Activated naive CD4-positive, alpha-beta T cell treated with anti-CD3 and anti-CD28 coated beads for 36 hours (primary cell): Measurements from ENCODE around the gene DHDDS. TPM values are rescaled to one million over a fixed set of nuclear protein-coding genes. Genes with fewer than 3 reads are reported as not detected.
"Not testable (repeated sequence)": the region's sequence is repeated elsewhere in the genome, so short reads cannot be mapped to it uniquely, and the experiment has no call there.

ENCODE experiments used
- CTCF ChIA-PET: fragments of 350-600 bp; sonication (Branson Sonifier 250); formaldehyde crosslinking; loops from one replicate; lab custom pipeline; 2021; ENCODE audit warnings: antibody characterized with exemption; lab: Charles Lee
- DNase-seq: peaks from one replicate; pipeline ENCODE4 v3.0.0-alpha.2; 2020
- H3K27ac Mint-ChIP-seq: one replicate; pipeline ENCODE4 v1.8.0; 2021; ENCODE audit warnings: mild to moderate bottlenecking, mixed read lengths
- H3K27me3 Mint-ChIP-seq: one replicate; pipeline ENCODE4 v1.8.0; 2021; ENCODE audit warnings: low read depth, mixed read lengths
- H3K36me3 Mint-ChIP-seq: one replicate; pipeline ENCODE4 v1.8.0; 2021; ENCODE audit warnings: low read depth, mixed read lengths
- H3K4me1 Mint-ChIP-seq: one replicate; pipeline ENCODE4 v1.8.0; 2021; ENCODE audit warnings: low read depth, mixed read lengths
- H3K4me3 Mint-ChIP-seq: one replicate; pipeline ENCODE4 v1.8.0; 2021; ENCODE audit warnings: mild to moderate bottlenecking, moderate library complexity, mixed read lengths
- H3K9me3 Mint-ChIP-seq: one replicate; pipeline ENCODE4 v1.8.0; 2021; ENCODE audit warnings: mixed read lengths
- intact Hi-C: fragments of 100-400 bp; cut with micrococcal nuclease; formaldehyde crosslinking; loops from one replicate; pipeline ENCODE4 v1.15.1; 2023
- total RNA-seq, 2 experiments: library from RNA; stranded (reverse); gene quantifications; one replicate each; pipeline ENCODE4 v1.2.3, GENCODE V29; 2021

Gene DHDDS, protein sequence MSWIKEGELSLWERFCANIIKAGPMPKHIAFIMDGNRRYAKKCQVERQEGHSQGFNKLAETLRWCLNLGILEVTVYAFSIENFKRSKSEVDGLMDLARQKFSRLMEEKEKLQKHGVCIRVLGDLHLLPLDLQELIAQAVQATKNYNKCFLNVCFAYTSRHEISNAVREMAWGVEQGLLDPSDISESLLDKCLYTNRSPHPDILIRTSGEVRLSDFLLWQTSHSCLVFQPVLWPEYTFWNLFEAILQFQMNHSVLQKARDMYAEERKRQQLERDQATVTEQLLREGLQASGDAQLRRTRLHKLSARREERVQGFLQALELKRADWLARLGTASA
- 10 to 100 TPM; 26.2 to 26.3 TPM for total RNA-seq

DNA sequence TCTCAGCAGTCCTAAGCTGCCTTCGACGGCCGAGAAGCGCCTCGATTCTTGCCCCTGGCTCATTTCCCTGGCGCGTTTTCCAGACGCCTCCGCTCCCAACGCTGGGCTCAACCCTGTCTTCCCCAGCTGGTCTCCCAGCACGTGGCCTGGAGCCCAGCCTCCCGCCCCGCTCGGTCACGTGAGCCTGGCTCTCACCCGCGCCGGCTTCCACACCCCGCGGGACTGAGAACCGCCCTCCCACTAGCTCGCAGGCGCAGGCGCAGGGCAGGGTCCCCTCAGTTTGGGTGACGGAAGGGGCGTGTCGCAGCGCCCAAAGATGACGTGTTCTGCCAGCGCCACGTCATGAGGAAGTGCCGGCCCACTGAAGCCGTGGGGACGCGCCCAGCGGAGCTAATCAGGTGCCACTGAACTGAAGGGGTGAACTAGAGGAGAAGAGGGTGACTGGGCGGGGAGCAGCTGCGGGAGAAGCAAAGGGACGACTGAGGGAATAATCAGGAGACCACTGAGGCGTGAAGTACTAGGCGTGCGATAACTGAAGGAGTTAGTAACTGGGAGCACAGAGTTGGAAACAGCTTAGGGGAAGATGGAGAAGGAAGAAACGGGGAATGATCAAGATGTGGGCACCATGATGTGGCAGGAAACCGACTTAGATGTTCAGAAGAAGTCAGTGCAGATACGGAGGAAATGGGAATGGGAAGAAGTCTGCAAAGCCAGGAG, at the start of gene DHDDS:
Gene DHDDS, plus strand, starts transcription at position 343 of the 717 bp plus-strand sequence. CDS start 625 bp downstream, outside the sequence.
- Mint-ChIP-seq H3K9me3 (no peaks in the 10 kb centered on the region), H3K36me3 (peaks cover 9% of the 10 kb centered on the region), H3K4me1 (peaks cover 26% of the 10 kb centered on the region), H3K27me3 (no peaks in the 10 kb centered on the region), H3K27ac (peak within 1 kb of the TSS; percentile 80), H3K4me3 (peak within 1 kb of the TSS; percentile 93)
- intact Hi-C loops, result loop anchor here (1.0 kb wide), 1 partner anchor 40 kb away; the partner anchor contains the start of gene HMGN2
- CTCF ChIA-PET, result interaction anchor here (0.7 to 5.6 kb wide), 5 partner anchors 15 to 403 kb away, joined by 3 to 29 read pairs (median 3); no protein-coding TSS in a partner anchor
- DNase-seq, result peak; percentile 99

DNA sequence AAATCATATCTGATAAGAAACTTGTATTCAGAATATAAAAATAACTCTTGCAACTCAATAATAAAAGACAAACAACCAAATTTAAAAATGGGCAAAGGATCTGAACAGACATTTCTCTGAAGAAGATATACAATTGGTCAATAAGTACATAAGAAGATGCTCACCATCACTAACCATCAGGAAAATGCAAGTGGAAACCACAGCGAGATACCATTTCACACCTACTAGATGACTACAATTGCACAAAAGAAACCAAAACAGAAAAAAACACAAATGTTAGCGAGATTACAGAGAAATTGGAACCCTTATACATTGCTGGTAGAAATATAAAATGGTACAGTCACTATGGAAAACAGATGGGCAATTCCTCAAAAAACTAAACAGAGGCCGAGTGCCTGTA, 48.0 kb upstream of the DHDDS start:
- Mint-ChIP-seq H3K4me3 (no peak overlapping the region), H3K27ac (no peak overlapping the region), H3K27me3 (no peaks in the 10 kb centered on the region), H3K9me3 (no peaks in the 10 kb centered on the region), H3K36me3 (no peaks in the 10 kb centered on the region), H3K4me1 (peaks cover 28% of the 10 kb centered on the region)
- DNase-seq, result no peak
- CTCF ChIA-PET, result interaction anchor here (0.6 kb wide), 1 partner anchor 20 kb away, joined by 4 read pairs; no protein-coding TSS in a partner anchor
- intact Hi-C loops, result no loop called here

DNA sequence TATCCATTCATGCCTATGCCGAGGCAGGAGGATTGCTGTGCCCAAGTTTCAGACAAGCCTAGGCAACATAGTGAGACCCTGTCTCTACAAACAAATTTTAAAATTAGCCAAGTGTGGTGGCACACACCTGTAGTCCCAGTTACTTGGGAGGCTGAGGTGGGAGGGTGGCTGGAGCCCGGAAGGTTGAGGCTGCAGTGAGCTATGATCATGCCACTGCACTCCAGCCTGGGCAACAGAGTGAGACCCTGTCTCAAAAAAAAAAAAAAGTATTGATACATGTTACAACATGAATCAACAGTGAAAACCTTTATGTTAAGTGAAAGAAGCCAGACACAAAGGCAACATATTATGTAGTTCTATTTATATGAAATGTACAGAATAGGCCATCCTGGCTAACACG, 47.1 kb upstream of the DHDDS start:
- DNase-seq, H3K27ac Mint-ChIP-seq, H3K9me3 Mint-ChIP-seq, intact Hi-C loops, H3K36me3 Mint-ChIP-seq, H3K27me3 Mint-ChIP-seq, H3K4me3 Mint-ChIP-seq: not testable (repeated sequence)
- peaks cover 26% of the 10 kb centered on the region for H3K4me1 Mint-ChIP-seq
- CTCF ChIA-PET, result interaction anchor here (0.6 kb wide), 1 partner anchor 35 kb away, joined by 4 read pairs; no protein-coding TSS in a partner anchor

DNA sequence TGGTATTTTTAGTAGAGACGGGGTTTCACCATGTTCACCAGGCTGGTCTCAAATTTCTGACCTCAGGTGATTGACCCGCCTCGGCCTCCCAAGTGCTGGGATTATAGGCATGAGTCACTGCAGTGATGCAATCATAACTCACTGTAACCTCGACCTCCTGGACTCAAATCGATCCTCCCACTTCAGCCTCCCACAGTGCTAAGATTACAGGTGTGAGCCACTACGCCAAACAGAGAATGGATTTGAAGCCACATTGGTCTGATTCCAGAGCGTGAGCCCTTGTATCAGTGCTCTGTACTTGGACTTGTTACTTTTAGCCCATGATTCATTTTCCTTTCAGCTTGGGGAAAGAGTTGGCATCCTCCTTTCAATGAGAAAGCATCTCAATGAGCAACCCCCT, 44.7 kb upstream of the DHDDS start:
- Mint-ChIP-seq H3K9me3 (no peaks in the 10 kb centered on the region), H3K27me3 (no peaks in the 10 kb centered on the region), H3K27ac (no peak overlapping the region), H3K4me3 (no peak overlapping the region), H3K4me1 (peaks cover 30% of the 10 kb centered on the region), H3K36me3 (no peaks in the 10 kb centered on the region)
- CTCF ChIA-PET, result interaction anchor here (1.1 kb wide), 1 partner anchor 9 kb away, joined by 3 read pairs; no protein-coding TSS in a partner anchor
- no peak for DNase-seq
- intact Hi-C loops, result no loop called here

DNA sequence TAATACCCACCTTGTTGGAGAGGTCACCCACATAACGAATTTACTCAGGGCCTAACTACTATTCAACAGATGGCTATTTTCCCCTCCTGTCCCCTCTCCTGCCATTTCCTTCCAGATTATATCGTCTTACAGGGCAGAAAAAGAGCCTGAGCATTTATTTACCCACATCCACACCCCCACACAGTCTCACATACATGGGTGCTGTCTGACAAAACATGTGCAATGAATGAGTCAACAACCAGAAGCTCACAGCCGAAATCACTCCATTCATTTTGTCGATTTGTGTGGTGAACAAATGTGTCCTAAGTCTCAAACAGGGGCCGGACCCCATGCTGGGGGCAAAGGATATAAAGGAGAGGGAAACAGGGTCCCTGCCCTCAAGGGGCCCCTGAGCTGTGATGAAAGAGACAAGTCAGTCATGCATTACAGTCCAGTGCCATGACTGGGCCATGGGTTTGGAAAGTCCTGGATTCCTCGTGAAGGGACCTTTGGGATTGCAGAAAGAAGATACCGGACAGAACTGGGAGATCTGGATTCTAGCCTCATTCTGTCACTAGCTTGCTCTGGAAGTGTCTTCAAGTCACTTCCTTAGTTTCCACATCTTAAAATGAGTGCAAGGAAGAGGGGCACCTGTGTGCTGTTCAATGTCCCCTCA, 43.2 kb upstream of the DHDDS start:
- Mint-ChIP-seq H3K4me3 (no peak overlapping the region), H3K27ac (no peak overlapping the region), H3K36me3 (no peaks in the 10 kb centered on the region), H3K4me1 (peaks cover 30% of the 10 kb centered on the region), H3K27me3 (no peaks in the 10 kb centered on the region), H3K9me3 (no peaks in the 10 kb centered on the region)
- no peak for DNase-seq
- intact Hi-C loops, result no loop called here
- CTCF ChIA-PET, result interaction anchor here (1.1 kb wide), 1 partner anchor 8 kb away, joined by 3 read pairs; no protein-coding TSS in a partner anchor

DNA sequence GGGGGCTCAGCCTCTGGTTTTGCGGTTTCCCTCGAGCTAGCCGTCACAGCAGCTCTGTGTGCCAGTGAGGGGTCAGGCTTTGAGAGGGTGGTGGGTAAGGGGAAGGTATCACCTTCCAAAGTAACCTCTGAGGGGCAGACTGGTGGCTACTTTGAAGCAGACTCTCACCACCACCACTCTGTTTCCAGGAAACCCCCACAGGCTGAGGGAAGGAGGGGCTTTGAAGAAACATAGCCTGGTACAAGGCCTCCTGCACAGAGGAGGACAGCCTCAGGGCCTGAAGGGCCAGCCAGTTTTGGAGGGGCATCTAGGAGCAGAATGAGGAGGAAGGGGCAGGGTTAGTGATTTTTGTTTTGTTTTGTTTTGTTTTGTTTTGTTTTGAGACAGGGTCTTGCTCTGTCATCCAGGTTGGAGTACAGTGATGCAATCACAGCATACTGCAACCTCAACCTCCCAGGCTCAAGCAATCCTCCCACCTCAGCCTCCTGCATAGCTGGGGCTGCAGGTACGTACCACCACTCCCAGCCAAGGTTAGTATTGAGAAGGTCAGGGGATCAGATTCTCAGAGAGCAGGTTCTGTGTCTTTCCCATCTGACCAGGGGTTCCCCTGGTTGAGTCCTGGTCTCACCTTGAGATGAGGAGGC, 42.4 kb upstream of the DHDDS start:
- DNase-seq, result no peak
- Mint-ChIP-seq H3K27ac (no peak overlapping the region), H3K4me1 (peaks cover 26% of the 10 kb centered on the region)

DNA sequence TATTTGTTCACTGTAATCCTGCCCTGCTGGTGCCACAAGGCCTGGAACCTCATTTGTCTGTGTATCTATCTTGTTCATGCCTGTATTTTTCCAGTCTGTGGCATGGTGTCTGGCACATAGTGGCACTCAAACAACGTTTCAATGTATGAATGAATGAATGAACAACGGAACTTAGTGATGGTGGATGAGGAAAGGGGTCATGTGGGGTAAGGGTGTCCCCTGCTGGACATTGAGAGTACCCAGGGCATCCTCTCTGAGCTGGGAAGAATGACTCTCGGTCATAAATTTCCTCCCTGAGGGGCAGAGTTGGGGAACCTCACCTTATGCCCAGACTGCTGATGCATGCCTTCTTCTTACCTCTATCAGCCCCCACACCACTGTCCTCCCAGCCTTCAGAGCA, 40.7 kb upstream of the DHDDS start:
- DNase-seq, result peak; percentile 59
- CTCF ChIA-PET, result interaction anchor here (0.6 to 2.3 kb wide), 7 partner anchors 16 to 222 kb away, joined by 3 to 8 read pairs (median 4); partner anchors contain the start of genes C1orf232 and ZNF593
- Mint-ChIP-seq H3K9me3 (no peaks in the 10 kb centered on the region), H3K4me3 (no peak overlapping the region), H3K27ac (no peak overlapping the region), H3K36me3 (no peaks in the 10 kb centered on the region), H3K27me3 (no peaks in the 10 kb centered on the region), H3K4me1 (peaks cover 19% of the 10 kb centered on the region)
- intact Hi-C loops, result loop anchor here (1.0 to 10.0 kb wide), 2 partner anchors 116 to 287 kb away; no protein-coding TSS in a partner anchor

More for the DNA sequence above, 42.4 kb upstream of the DHDDS start:
- CTCF ChIA-PET, result interaction anchor here (2.3 kb wide), 1 partner anchor 15 kb away, joined by 8 read pairs; no protein-coding TSS in a partner anchor
- intact Hi-C loops, result loop anchor here (10.0 kb wide), 1 partner anchor 285 kb away; no protein-coding TSS in a partner anchor
- no peaks in the 10 kb centered on the region for H3K9me3 Mint-ChIP-seq
- no peaks in the 10 kb centered on the region for H3K27me3 Mint-ChIP-seq
- no peak overlapping the region for H3K4me3 Mint-ChIP-seq
- H3K36me3 Mint-ChIP-seq, result no peaks in the 10 kb centered on the region

DNA sequence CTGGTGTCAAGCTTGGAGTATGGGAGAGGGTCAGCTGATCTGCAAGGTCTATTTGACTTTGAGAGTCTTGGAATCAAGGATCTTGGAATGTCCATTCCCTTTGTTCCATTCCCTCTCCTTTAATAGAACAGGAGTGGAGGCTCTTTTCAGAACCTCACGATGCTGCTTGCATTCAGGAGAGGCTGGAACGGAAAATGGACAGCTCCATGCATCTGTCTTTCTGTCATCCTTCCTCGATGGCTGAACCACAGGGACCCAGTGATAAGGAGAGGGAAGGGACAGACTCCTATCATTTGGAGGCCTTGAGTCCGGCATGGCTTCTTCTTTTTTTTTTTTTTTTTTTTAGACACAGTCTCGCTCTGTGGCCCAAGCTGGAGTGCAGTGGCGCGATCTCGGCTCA, 36.4 kb upstream of the DHDDS start:
- no peak overlapping the region for H3K4me3 Mint-ChIP-seq
- no peak overlapping the region for H3K27ac Mint-ChIP-seq
- DNase-seq, result no peak
- no peaks in the 10 kb centered on the region for H3K9me3 Mint-ChIP-seq
- no peaks in the 10 kb centered on the region for H3K27me3 Mint-ChIP-seq
- H3K4me1 Mint-ChIP-seq, result peaks cover 8% of the 10 kb centered on the region
- intact Hi-C loops, result loop anchor here (1.0 to 10.0 kb wide), 2 partner anchors 119 to 291 kb away; no protein-coding TSS in a partner anchor
- no peaks in the 10 kb centered on the region for H3K36me3 Mint-ChIP-seq
- CTCF ChIA-PET, result interaction anchor here (0.7 to 2.3 kb wide), 12 partner anchors 10 to 266 kb away, joined by 3 to 7 read pairs (median 3); partner anchors contain the start of gene CEP85

DNA sequence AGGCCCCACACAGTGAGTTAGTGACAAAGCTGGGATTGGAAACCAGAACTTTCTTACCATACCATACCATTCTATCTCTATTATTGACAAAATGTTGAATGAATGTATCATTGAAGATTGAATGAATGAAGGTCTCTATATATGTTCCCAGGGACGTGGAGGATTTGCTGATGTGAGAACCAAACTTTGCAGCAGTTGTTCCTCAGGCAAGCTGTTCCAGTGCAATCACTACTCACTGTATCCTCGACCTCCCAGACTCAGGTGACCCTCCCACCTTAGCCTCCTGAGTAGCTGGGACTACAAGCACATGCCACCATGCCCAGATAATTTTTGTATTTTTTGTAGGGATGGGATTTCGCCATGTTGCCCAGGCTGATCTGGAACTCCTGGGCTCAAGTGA, 33.1 kb upstream of the DHDDS start:
- no peaks in the 10 kb centered on the region for H3K36me3 Mint-ChIP-seq
- DNase-seq, result no peak
- CTCF ChIA-PET, result interaction anchor here (1.0 kb wide), 1 partner anchor 36 kb away, joined by 4 read pairs; no protein-coding TSS in a partner anchor
- peaks cover 3% of the 10 kb centered on the region for H3K4me1 Mint-ChIP-seq
- H3K27me3 Mint-ChIP-seq, result peaks cover 7% of the 10 kb centered on the region
- no peaks in the 10 kb centered on the region for H3K9me3 Mint-ChIP-seq
- no peak overlapping the region for H3K27ac Mint-ChIP-seq
- intact Hi-C loops, result loop anchor here (10.0 kb wide), 1 partner anchor 294 kb away; no protein-coding TSS in a partner anchor
- H3K4me3 Mint-ChIP-seq, result no peak overlapping the region

DNA sequence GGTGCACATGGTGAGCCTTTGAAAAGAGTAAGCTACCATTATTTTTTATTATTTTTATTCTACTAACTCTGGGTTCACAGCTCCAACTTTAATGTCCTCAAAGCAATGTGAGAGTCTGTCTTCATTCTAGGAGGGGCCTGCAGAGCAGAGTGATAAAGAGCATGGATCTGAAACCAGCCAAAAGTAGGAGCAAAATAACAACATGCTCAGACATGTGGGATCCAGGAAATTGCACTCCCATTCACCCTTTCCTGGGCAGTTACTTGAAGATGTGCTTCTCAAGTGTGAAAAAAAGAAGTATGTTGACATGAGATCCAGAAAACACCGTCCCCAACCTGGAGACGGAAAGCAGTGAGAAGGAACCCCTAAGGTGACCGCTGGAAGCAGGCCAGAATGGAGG, 30.2 kb upstream of the DHDDS start:
- Mint-ChIP-seq H3K4me3 (no peak overlapping the region), H3K4me1 (no peaks in the 10 kb centered on the region)
- intact Hi-C loops, result no loop called here

DNA sequence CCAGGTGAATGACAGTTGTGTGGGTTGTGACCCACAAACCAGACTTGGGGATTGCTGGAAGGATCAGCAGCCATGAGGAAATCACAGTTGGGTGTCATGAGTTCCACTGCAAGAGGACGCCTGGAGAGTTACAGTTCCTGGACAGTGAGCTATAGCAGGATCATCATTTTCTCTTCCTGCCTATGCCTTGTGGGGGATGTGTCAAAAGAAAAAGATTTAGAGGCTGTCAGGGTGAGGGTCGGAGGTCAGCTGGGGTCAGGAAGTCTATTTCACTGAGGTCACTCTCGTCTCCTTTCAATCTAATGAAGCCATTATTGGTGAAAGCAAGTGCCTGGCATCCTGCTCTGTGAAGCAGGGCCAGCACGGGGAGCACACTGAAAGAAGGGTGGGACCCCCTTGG, 28.5 kb upstream of the DHDDS start:
- intact Hi-C loops, result no loop called here
- DNase-seq, result no peak
- Mint-ChIP-seq H3K4me1 (peaks cover 3% of the 10 kb centered on the region), H3K9me3 (no peaks in the 10 kb centered on the region), H3K36me3 (no peaks in the 10 kb centered on the region), H3K4me3 (no peak overlapping the region), H3K27me3 (peaks cover 12% of the 10 kb centered on the region), H3K27ac (no peak overlapping the region)
- CTCF ChIA-PET, result interaction anchor here (6.9 kb wide), 1 partner anchor 13 kb away, joined by 42 read pairs; no protein-coding TSS in a partner anchor

More for the DNA sequence above, 30.2 kb upstream of the DHDDS start:
- no peaks in the 10 kb centered on the region for H3K9me3 Mint-ChIP-seq
- no peak for DNase-seq
- no peaks in the 10 kb centered on the region for H3K36me3 Mint-ChIP-seq
- no peak overlapping the region for H3K27ac Mint-ChIP-seq
- CTCF ChIA-PET, result interaction anchor here (6.9 kb wide), 1 partner anchor 15 kb away, joined by 42 read pairs; no protein-coding TSS in a partner anchor
- peaks cover 9% of the 10 kb centered on the region for H3K27me3 Mint-ChIP-seq
